Fibroblast of skin of right quadriceps (primary cell): Measurements from ENCODE around the gene GMDS.

ENCODE experiments used
- DNase-seq: peaks from one replicate; pipeline ENCODE4 v3.0.0-alpha.2; 2013

Gene GMDS

DNA sequence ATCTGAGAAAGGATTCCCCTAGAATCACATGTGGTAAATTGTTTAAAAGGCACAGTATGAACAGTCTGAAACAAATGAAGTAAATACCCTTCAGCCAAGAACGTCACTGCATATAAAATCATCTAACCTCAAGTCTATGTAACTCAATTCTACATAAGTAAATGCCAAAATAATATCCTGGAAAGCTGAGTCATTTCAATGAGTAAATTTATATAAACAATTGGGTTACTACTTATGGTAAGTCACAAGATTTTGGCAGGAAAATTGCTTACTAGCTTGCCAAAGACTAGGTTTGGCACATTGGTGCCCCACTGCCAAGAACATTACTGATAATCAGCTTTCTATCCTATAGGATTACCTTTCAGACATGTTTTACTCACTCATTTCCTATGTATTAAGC lies 8.4 kb downstream of the GMDS start:
- peak; percentile 88 for DNase-seq

DNA sequence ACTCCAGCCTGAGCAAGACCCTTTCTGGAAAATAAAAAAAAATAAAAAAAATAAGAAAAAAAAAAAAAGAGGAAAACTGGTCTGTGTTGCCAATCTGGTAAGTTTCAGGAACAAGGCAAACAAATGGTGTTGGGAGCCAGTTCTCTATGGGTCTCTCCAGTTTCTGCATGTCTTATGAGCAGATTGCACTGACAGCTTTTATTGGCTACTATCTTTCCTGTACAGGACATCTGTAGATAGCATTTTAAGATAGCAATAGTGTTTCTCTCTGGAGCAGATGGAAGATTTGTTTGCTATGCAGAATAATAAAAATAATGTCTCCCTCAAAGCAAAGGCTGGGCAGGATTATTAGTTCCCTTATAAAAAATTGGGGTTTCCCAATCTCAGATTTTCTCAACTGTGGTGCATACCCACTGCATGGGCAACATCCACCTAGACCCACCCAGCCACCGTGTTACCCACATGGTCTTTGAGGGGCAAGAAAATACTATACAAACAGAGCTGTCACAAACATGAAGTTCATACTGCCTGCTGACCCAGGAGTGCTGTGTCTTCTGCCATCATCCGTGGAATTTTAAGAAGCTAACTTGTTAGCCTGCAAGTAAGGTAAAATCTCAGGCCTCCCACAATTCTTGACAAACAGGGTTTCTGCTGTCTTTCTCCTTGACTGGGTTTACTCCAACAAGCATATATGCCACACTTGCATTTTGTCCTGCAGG lies 9.5 kb downstream of the GMDS start:
- DNase-seq, result no peak

DNA sequence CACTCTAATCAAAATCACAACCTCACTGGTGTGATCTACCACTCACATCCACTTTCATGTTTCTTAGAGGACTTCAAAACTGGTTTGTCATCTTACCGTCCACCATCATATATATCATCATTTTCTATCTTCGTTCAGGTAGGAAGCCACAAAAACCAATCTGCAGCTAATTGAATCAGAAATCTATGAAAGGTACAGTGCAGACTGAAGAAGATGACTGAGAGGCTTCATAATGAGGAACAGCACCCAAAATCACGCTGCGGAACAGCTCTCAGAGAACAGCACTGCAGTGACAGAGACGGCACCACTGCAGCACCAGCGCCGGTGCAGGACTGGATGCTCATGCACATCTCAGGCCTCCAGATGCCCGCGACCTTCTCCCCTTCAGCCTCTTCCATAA lies 13.0 kb downstream of the GMDS start:
- no peak for DNase-seq

DNA sequence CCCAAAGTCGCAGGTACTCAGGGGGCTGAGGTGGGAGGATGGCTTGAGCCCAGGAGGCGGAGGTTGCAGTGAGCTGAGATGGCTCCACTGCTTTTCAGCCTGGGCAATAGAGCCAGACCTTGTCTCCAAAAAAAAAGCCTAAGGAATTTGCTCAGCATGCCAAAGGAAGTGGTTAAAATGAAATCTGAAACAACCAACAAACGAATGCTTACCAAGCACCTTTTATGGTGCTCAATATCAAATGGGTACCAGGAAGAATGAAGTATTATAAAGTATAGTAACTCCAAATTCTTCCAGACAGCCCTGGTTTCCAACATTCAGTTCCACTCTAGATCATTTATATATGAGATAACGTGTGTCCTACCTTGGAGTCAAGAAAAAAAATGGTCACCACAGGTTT lies 14.0 kb downstream of the GMDS start:
- peak; percentile 47 for DNase-seq

DNA sequence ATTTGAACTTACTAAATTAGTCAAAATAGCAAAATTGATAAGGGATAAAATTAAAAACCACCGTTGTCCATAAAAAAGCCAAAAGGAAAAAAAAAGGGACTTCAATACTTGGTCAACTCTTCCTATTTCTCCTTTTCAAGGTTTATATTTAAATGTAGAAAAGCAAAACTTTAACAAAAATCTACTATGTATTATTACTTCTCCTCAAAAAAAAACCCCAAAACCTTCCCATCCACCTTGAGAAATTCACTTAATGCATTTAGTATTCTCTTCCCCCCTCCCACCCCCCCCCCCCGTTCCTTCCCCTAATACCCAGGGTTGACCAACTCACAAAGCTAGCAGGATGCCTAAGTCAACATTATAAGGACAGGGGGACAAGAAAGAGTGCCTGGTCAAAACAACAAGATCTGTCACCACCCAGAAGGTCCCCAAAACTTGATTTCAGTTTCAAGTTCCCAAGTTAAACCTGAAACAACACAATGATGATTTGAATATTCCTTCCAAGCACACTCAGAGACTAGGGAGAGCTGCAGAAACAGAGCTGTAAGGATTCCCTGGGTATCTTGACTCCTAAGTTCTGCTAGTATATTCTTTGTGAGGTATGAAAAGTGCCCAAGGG lies 14.6 kb downstream of the GMDS start:
- DNase-seq, result no peak

DNA sequence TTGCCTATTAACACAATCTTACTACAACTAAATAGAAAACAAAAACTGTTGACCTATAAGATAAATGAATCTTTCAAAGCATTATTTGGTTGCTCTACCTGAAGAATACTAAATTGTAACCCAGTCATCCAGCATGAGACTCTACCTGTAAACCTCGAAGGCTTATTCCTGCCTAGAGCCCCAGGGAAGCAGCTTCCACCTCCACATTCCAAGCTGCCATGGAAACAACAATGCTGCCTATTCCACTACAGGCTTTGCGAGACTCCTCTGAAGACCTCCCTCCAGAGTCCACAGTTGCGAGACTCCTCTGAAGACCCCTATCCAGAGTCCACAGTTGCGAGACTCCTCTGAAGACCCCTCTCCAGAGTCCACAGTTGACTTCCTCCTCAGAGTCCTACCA lies 15.7 kb downstream of the GMDS start:
- no peak for DNase-seq

DNA sequence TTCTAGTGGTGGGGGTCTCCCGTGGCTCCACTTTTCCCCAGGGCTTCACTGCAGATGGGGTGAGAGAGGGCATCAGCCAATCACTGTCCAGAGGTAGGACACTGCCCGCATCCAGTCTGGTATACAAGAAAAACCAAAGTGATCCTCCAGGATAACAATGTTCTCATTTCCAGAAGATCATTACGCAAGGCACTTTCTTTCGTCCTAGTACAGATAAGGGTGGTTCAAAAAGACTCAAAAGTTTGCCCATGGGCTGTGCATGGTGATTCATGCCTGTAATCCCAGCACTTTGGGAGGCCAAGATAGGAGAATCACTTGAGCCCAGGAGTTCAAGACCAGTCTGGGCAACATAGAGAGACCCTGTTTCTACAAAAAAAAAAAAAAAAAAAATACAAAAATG lies 16.4 kb downstream of the GMDS start:
- no peak for DNase-seq

DNA sequence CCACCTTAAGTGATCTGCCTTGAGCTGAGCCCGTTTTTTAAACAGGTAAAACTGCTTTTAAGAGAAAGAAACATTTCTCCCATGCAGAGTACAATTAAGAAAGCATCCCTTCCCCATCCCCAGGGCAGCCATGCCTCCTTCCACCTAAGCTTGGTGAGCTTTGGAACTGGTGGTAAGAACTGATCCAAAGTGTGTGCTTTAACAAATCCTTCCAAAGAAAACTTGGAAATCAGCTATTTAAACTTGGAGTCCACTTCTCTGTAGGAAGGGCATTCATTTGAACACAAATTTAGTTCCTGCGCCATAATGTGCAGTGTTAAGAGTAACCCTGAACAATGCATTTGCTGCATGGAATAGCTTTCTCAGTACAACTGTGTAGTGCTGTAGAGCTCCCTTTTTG lies 17.0 kb downstream of the GMDS start:
- no peak for DNase-seq

DNA sequence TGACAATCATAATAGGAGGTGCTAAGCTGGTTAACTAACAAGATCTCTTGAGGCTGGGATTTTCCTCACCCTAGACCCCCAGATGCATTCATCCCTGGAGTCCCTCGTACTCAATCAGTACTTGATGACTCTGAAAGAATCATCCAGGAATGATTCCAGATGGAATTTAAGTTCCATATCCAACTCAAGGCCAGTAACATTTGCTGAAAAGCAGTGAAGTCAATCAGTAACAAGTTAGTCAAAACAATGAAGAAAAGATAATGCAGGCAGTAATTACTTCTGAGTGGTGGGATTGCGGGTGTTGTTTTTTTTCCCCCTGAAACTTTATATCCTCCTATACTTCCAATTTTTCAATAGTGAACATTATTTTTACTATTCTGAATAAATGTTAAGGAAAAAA lies 18.6 kb downstream of the GMDS start:
- DNase-seq, result no peak

DNA sequence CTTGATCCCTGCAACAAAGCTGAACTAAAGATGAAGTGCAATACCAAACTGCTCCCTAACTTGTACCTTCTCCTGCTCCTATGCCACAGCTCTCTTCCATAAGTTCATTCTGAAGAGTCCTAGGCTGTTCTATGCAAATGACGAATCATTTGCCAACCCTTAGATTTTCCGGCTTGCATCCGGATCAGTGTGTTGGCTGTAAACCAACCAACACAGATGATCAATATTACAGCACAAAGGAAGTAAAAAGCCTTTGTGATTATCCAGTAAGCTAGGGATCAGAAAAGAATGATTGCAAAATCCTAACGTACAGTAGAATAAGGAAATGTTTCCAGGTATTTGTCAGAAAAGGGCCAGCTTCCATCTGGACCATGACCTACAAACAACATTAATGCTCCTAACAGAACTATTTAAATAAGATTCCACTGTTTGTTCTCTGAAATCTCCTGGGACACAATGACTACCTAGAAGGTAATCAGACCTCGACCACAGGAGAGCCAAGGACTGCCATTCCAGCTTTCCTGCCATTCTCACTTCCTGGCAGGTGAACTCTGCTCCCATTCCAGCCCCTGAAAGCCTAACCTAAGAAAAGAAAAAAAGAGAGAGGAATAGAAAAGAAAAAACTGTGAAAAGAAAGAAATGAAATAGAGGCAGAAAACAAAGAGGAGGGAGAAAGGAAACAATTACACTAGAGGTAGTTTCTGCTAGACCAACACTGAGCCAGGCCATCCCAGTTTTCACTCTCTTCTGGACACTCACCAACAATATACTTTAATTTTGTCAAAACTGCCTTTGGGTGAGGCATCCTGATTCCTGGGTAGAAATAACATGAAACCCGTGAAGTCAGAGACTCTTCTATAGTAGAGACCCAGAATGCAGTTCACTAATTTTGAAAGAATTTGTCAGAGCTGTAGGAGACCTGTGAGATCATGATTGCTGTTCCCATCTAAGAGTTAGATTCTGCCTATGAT lies 19.7 kb downstream of the GMDS start:
- peak; percentile 11 for DNase-seq

DNA sequence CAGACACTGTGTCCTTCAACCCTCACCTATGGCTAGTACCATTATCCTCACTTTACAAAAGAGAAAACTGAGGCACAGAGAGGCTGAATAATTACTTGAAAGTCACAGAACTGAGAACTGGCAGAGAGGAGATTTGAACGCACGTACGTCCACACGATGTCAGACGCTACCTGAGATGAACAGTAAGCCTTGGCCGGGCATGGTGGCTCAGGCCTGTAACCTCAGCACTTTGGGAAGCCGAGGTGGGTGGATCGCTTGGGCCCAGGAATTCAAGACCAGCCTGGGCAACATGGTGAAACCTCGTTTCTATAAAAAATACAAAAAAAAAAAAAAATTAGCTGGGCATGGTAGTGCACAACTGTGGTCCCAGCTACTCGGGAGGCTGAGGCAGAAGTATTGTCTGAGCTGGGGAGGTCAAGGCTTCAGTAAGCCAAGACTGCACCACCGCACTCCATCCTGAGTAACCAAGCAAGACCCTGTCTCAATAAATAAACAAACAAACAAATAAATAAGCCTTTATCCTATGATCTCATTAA lies 20.5 kb downstream of the GMDS start:
- no peak for DNase-seq

DNA sequence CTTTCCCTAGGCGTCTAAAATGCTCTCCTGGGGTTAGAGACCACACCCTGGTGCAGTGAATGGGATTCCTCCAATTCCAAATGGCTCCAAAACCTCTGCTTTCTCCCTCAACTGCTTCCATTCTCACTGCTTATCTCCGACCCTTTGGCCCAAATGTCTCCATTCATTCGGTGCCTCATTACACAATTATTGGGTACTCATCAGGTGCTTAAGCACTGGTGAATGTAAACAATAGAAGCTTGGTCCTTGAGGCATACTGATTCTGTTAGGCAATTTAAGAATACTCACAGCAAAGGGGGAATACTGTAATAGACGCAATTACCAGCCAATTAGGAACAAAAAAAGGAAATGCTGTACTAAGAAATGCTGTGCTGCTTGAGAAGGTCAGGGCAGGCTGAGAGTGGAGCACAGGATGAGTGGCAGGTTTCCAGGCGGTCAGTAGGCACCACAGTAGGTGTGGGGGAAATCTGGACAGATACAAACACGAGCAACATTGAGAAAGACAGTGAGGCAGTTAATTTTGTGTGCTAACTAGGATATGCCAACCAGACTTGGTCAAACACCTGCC lies 23.0 kb downstream of the GMDS start:
- no peak for DNase-seq

DNA sequence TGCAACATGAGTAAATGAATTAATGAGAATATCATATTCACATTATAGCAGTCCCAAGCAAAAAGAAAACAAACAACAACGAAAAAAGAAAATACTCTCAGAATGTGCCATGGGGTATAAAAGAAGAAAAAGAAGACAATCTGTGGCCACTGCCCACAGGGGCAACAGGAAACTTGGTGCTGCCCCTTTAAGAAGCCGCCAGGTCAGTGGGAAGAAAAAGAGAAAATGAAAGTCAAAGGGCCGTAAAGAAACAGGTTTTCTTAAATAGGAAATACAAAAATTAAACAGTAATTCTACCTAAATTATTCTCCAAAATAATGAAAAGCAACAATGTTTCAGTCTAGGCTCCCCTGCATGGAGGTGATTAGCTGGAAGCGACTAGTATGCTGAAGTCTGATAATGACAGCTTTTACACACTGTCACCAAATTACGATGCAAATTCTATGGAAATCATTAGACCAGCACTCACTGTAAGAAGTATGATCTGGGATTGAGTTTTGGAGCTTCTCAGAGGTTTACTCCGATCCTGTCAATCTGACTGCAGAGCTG lies 23.6 kb downstream of the GMDS start:
- no peak for DNase-seq

DNA sequence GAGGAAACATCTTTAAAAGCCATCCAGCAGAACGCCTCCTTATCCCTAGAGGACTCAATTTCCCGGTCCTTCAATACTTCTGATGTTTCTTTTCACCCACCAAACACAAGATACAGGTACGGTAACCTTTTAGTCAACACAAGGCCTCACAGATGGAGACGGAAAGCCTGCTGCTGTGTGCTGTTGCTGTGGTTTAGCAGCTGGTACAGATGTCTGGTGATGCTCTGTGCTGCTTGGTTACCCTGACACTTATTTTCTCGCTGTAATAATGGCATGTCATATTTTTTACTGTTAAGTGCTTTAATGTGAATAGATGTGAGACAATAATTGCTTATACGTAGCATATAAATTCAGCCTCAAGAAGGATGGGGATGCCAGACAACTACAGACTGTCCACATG lies 25.3 kb downstream of the GMDS start:
- DNase-seq, result no peak

DNA sequence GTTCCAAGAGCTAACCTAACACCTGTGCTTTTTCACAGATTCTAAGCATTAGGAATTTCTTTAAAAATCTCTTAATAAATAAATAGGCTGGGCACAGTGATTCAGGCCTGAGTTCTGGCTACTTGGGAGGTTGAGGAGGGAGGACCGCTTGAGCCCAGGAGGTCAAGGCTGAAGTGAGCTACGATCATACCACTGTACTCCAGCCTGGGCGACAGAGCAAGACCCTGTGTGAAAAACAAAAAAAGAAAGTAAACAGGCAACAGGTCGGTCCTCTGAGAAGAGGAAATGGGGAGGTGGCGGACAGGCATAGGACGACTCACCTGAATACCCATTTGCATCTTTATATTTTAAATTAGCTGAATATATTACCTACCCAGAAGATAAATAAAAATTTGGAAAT lies 26.5 kb downstream of the GMDS start:
- DNase-seq, result no peak

DNA sequence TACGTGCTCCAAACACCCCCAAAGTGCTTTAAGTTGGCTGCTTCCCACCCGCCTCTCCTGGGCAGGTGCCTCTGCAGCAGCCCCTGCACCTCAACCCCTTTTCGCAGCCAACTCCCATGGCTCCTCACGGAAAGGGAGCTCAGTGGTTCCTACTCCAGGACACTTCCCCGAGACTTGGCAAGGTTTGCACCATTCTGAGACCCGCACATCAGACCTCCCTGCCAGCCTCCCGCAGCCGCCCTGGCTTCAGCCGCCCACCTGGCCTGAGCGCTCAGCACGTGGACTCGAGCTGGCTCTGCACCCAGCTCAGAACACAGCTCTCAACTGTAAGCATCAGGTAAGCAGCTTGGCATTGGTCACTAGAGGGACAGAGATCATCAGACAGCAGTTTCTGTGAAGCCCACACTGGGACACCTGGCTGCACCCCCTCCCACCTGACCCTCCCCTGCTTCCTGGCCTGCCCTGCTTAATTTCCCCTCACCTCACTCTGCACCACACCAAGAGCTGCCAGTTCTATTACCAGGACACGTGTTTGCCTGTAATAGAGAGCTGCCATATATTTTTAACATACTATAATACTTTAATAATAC lies 28.5 kb downstream of the GMDS start:
- no peak for DNase-seq

DNA sequence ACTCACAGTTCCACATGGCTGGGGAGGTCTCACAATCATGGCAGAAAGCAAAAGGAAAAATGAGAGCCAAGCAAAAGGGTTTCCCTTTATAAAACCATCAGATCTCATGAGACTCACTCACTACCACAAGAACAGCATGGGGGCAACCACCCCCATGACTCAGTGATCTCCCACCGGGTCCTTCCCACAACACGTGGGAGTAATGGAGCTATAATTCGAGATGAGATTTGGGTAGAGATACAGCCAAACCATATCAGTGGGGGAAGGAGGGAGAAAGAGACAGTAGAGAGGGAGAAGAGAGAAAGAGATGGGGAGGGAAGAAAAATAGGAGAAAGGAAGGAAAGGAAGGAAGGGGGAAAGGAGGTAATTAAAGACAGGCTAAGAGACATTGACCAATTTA lies 30.1 kb downstream of the GMDS start:
- DNase-seq, result peak; percentile 39

DNA sequence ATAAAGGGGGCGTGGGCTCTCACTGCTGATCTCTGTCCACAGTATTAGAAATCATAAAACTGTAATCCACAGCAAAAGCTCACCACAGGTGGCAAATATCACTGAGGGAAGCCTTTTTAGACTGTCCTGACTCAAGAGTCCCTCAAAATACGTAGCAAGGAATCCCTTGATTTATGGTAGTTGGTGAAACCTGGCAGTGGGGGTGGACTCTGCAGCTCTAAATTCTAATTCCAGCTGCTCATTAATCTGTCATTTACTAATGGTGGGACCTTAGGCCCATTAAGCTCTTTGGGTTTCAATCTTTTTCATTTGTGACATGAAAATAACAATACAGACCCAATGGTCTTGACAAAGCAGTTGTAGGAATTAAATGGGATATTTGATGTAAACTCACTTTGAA lies 32.3 kb downstream of the GMDS start:
- no peak for DNase-seq

DNA sequence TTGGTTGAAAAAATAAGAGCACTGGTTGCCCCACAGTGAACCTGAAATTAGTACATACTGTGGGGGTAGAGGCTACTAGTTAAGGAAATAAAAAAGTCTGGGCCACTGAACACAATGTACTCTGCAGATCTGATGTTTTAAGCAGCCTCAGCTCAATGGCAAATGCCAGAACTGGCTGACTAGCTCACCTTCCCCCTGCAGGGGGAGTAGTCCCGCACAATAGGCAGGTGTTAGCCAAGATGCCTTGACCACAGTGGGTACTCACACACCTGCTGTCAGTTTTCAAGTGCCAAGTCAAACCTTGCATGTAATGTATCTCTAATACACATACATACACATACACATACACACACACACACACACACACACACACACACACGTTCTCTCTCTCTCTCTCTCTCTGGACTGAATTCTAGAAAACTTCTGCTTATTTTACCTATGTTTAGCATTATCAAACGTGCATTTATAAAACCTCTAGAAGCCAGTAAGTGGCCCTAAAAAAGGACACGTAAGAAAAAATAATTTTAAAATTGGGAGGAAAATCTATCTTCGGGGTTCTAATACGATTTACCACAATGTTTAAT lies 36.1 kb downstream of the GMDS start:
- no peak for DNase-seq

DNA sequence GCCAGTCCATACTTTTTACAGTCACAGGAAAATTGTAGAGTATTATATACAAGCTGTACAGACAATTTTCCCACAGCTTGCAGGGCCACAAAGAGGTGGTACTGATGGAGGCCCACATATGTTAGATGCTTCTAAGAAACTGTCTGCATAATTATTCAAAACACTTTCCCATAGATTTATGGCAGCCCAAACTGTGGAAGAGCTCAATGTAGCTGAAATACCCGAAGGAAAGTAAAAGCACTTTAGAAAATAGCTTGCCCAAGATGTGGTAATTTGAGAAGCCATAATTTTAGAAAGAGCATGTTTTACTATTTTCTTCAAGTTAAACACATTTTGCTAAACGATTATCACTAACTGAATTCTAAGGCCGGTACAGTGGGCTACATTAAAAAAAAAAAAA lies 36.9 kb downstream of the GMDS start:
- no peak for DNase-seq

DNA sequence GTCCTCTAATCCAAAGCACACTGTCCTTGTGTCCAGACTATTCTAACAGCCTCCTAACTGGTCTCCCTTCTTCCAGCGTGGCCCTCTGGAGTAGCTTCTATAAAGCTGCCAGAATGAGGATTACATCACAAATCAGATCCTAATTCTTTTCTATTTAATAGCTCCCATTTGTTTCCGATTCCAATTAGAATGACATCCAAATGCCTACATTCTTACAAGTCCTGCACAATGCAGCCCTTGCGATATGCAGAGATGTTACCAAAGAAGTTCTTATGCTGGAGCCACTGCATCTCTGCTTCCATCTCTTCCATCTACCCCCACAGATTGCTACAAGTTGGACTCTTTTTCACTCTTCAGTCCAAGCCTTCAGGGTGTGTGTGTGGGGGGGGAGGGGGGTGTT lies 40.0 kb downstream of the GMDS start:
- peak; percentile 13 for DNase-seq

DNA sequence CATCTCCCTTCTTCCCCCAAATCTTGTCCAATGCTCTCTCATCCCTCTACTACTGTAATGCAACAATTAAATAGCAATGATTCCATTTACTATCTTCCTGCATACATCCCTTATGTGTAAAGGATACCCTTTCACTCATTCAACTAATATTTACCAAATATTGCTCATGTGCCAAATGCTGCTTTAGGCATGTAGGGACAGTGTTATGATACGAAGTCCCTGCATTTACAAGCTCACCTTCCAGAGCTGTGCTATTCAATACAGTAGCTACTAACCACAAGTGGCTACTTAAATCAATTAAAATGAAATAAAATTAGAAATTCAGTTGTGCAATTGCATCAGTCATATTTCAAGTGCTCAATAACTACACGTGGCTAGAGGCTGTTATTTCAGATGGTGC lies 41.1 kb downstream of the GMDS start:
- no peak for DNase-seq
